ENCODE data around the gene PCBP3. TPM values are rescaled to one million over a fixed set of nuclear protein-coding genes. Genes with fewer than 3 reads are reported as not detected.

PCBP3 gene
- total and polyA plus RNA-seq, 2 of the 13 experiments (the other 11 are each of a cell fraction or from before 2014, with no cell fraction given), result not detected

GRCh38 chr21:45830720-45831366, 187.3 kb downstream of the PCBP3 start (continued):
- no peak for TF ChIP-seq ZNF609 (CRISPR knock-in tag; IDR thresholded peaks at IDR 0.05; ENCODE audit: borderline replicate concordance)
- TF ChIP-seq MLLT10 (CRISPR knock-in tag; IDR thresholded peaks at IDR 0.05), result no peak
- TF ChIP-seq MEIS1 (CRISPR knock-in tag; IDR thresholded peaks at IDR 0.05; ENCODE audit: borderline replicate concordance), result no peak
- no peak for TF ChIP-seq CBX5 (CRISPR knock-in tag; IDR thresholded peaks at IDR 0.05; ENCODE audit: borderline replicate concordance)
- TF ChIP-seq ZBTB39 (CRISPR knock-in tag; IDR thresholded peaks at IDR 0.05), result no peak
- no peak for TF ChIP-seq HDAC6 (IDR thresholded peaks at IDR 0.05; ENCODE audit: low read depth, low read length)
- TF ChIP-seq ZNF232 (CRISPR knock-in tag; IDR thresholded peaks at IDR 0.05; ENCODE audit: borderline replicate concordance), result no peak

Data from HepG2 (cell line).